Mesendoderm (in vitro differentiated cells): Measurements from ENCODE around the gene PROM1.

ENCODE experiments used
- DNase-seq: peaks from one replicate; pipeline ENCODE4 v3.0.0; 2013
- H2AK5ac ChIP-seq: 2 replicates; pipeline ENCODE4 v1.6.1; 2013; ENCODE audit warnings: low read length, inconsistent platforms
- H2BK120ac ChIP-seq: 2 replicates; pipeline ENCODE4 v1.6.1; 2013; ENCODE audit warnings: low read depth, mild to moderate bottlenecking, low read length, moderate library complexity, mixed read lengths
- H2BK15ac ChIP-seq: replicated peaks from 2 replicates; pipeline ENCODE4 v1.6.1; 2013; ENCODE audit warnings: low read depth, mild to moderate bottlenecking, moderate library complexity
- H2BK5ac ChIP-seq: 2 replicates; pipeline ENCODE4 v1.6.1; 2013; ENCODE audit warnings: low read length, inconsistent platforms
- H3K18ac ChIP-seq: 2 replicates; pipeline ENCODE4 v1.6.1; 2013; ENCODE audit warnings: mild to moderate bottlenecking, low read length, mixed read lengths
- H3K23ac ChIP-seq: one replicate; pipeline ENCODE4 v1.6.1; 2013; ENCODE audit warnings: low read length
- H3K27ac ChIP-seq: 2 replicates; pipeline ENCODE4 v1.5.1; 2013; ENCODE audit warnings: low read depth, mild to moderate bottlenecking, inconsistent platforms, low read length, moderate library complexity
- H3K27me3 ChIP-seq: 2 replicates; pipeline ENCODE4 v1.6.1; 2013; ENCODE audit warnings: low read length, control low read depth, mild to moderate bottlenecking, inconsistent platforms; ENCODE audit not compliant: insufficient read depth, poor library complexity
- H3K36me3 ChIP-seq: 2 replicates; pipeline ENCODE4 v1.6.1; 2013; ENCODE audit warnings: low read length, inconsistent platforms; ENCODE audit not compliant: control insufficient read depth, insufficient read depth
- H3K4ac ChIP-seq: one replicate; pipeline ENCODE4 v1.6.1; 2013; ENCODE audit warnings: low read depth, mild to moderate bottlenecking, low read length, moderate library complexity
- H3K4me1 ChIP-seq: 2 replicates; pipeline ENCODE4 v1.6.1; 2013; ENCODE audit warnings: low read depth, low read length, inconsistent platforms; ENCODE audit not compliant: control insufficient read depth
- H3K4me2 ChIP-seq: 2 replicates; pipeline ENCODE4 v1.6.1; 2013; ENCODE audit warnings: low read length
- H3K4me3 ChIP-seq: 2 replicates; pipeline ENCODE4 v1.5.1; 2013; ENCODE audit warnings: mild to moderate bottlenecking, low read length
- H3K56ac ChIP-seq: one replicate; pipeline ENCODE4 v1.6.1; 2013; ENCODE audit warnings: low read length
- H3K79me1 ChIP-seq: 2 replicates; pipeline ENCODE4 v1.6.1; 2013; ENCODE audit warnings: low read length, inconsistent platforms
- H3K79me2 ChIP-seq: 2 replicates; pipeline ENCODE4 v1.6.1; 2013; ENCODE audit warnings: mild to moderate bottlenecking, low read length; ENCODE audit not compliant: control insufficient read depth, insufficient read depth
- H3K9ac ChIP-seq: 2 replicates; pipeline ENCODE4 v1.6.1; 2013; ENCODE audit warnings: low read length, inconsistent platforms
- H4K5ac ChIP-seq: one replicate; pipeline ENCODE4 v1.6.1; 2013; ENCODE audit warnings: low read length
- H4K8ac ChIP-seq: one replicate; pipeline ENCODE4 v1.6.1; 2013; ENCODE audit warnings: low read depth, mild to moderate bottlenecking, control low read depth, low read length, moderate library complexity
- WGBS: extraction: QIAGEN DNeasy Blood & Tissue Kit; methylation state at CpG from one replicate; pipeline ENCODE4 v1.1.7; 2013; ENCODE audit warnings: low lambda C conversion rate, missing lambda C conversion rate; ENCODE audit not compliant: insufficient coverage; ENCODE audit errors: extremely low coverage; 5-methylcytosine and 5-hydroxymethylcytosine counted together

The PROM1 gene

DNA sequence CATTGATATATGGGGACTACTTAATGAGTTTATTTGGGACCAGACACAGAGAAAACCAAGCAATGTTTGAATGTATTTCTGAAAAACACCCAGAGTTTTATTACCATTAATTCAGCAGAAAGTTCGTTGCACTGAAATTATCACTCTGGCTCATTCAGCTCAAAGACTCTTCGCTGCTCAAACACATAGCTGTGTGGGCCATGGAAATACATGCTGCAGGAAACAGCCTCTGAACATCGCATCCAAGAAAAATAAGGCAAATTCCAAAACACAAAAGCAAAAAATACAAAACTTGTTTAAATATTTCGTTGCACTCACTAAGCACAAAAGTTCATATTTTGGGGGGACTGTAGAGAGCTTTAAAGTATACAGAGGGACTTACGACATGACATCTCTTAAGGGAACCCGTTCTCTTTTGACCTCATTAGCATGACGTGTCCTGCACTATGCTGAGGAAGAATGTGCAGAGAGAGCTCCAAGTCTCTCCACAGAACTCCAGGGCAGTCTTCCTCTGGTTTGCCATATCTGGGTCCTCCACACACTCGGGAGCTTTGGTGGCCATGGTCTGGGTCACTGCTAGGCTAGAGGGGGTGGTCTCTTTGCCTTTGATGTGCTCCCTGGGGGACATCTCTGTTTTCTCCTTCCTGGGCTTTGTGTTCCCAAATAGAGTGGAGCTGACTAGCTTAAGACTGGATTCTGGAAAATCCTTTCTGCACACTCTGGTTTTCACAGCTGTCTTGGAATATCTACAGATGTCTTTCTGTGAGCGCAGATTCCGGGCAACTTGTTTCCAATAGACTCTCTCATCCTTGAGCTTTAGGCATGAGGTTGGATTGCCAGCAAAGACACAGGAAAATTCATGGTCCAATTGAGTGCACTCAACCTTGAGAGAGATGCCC is 148.1 kb downstream of the PROM1 start:
- H3K27me3 ChIP-seq = no peaks in the 10 kb centered on the region
- H3K23ac ChIP-seq = no peak overlapping the region
- no peaks in the 10 kb centered on the region for H3K36me3 ChIP-seq
- H2BK120ac ChIP-seq = no peak overlapping the region
- H3K18ac ChIP-seq = no peak overlapping the region
- no peak overlapping the region for H3K9ac ChIP-seq
- no peaks in the 10 kb centered on the region for H3K4me1 ChIP-seq
- H3K79me2 ChIP-seq = no peaks in the 10 kb centered on the region
- no peak overlapping the region for H3K4me2 ChIP-seq
- H2BK5ac ChIP-seq = no peak overlapping the region
- no peak overlapping the region for H2AK5ac ChIP-seq
- WGBS = no CpG with 5 or more reads among the region's 10 CpGs
- no peak for DNase-seq
- no peak overlapping the region for H4K8ac ChIP-seq
- no peak overlapping the region for H3K4me3 ChIP-seq
- no peak overlapping the region for H3K4ac ChIP-seq
- no peak overlapping the region for H4K5ac ChIP-seq
- H3K56ac ChIP-seq = no peak overlapping the region
- H2BK15ac ChIP-seq = no peak overlapping the region
- H3K27ac ChIP-seq = no peak overlapping the region
- H3K79me1 ChIP-seq = no peaks in the 10 kb centered on the region

DNA sequence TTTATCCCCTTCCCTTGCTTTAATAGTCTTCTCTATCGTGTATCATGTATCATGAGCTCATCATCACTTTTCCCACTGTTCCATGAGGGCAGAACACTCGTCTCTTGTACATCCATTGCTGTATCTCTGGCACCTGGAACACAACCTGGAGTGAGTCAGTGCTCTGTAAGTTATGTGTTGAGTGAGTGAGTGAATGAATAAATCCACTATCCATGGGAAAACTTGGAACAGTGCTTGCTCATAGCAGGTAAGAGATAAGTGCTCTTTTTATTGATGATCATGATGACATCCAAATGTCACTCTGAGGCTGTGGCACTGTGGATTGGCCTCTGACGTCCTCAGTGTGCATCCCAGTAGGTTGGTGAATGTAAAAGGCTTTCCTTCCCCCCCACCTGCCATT is 149.6 kb downstream of the PROM1 start:
- H3K23ac ChIP-seq = no peak overlapping the region
- H2AK5ac ChIP-seq = no peak overlapping the region
- no CpG with 5 or more reads among the region's 3 CpGs for WGBS

GRCh38 chr4:15931451-15932210 is 152.2 kb downstream of the PROM1 start:
- H3K4ac ChIP-seq = no peak overlapping the region
- H3K79me1 ChIP-seq = no peaks in the 10 kb centered on the region
- no peak overlapping the region for H3K4me2 ChIP-seq
- DNase-seq = no peak
- H3K4me1 ChIP-seq = no peaks in the 10 kb centered on the region
- no peaks in the 10 kb centered on the region for H3K36me3 ChIP-seq
- no peak overlapping the region for H3K9ac ChIP-seq
- no peak overlapping the region for H3K56ac ChIP-seq
- no peak overlapping the region for H2AK5ac ChIP-seq
- H3K79me2 ChIP-seq = no peaks in the 10 kb centered on the region
- H3K27me3 ChIP-seq = no peaks in the 10 kb centered on the region
- H2BK5ac ChIP-seq = no peak overlapping the region
- no peak overlapping the region for H2BK120ac ChIP-seq
- H3K27ac ChIP-seq = no peak overlapping the region
- H3K18ac ChIP-seq = no peak overlapping the region
- H3K23ac ChIP-seq = no peak overlapping the region
- H4K8ac ChIP-seq = no peak overlapping the region
- H3K4me3 ChIP-seq = no peak overlapping the region
- H4K5ac ChIP-seq = no peak overlapping the region
- no CpG with 5 or more reads among the region's 5 CpGs for WGBS
- no peak overlapping the region for H2BK15ac ChIP-seq

More for the DNA sequence above, 149.6 kb downstream of the PROM1 start:
- H3K4me2 ChIP-seq = no peak overlapping the region
- no peaks in the 10 kb centered on the region for H3K27me3 ChIP-seq
- no peaks in the 10 kb centered on the region for H3K79me2 ChIP-seq
- no peak overlapping the region for H4K8ac ChIP-seq
- H2BK5ac ChIP-seq = no peak overlapping the region
- H3K27ac ChIP-seq = no peak overlapping the region
- no peaks in the 10 kb centered on the region for H3K4me1 ChIP-seq
- H3K4ac ChIP-seq = no peak overlapping the region
- no peak overlapping the region for H3K18ac ChIP-seq
- H4K5ac ChIP-seq = no peak overlapping the region
- H3K9ac ChIP-seq = no peak overlapping the region
- no peaks in the 10 kb centered on the region for H3K79me1 ChIP-seq
- no peak overlapping the region for H2BK15ac ChIP-seq
- no peak overlapping the region for H3K56ac ChIP-seq
- no peak for DNase-seq
- no peak overlapping the region for H3K4me3 ChIP-seq
- no peak overlapping the region for H2BK120ac ChIP-seq
- H3K36me3 ChIP-seq = no peaks in the 10 kb centered on the region

DNA sequence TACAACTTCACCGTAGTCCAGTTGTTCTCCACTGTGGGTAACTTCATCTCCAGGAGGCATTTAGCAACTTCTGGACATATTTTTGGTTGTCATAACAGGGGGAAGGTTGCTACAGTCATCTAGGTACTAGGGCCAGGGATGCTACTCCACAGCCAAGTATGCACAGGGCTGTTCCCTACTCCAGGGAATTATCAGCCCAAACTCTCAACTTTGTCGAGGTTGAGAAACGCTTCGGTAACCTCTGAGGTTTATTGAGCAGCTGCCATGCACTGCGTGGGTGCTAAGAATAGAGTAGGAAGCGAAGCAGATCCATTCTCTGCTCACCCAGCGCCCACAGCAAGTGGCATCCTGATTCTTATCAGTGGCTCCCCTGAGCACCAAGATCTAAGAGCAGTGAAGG is 153.5 kb downstream of the PROM1 start:
- Histone ChIP-seq H3K56ac (no peak overlapping the region), H2AK5ac (no peak overlapping the region), H4K5ac (no peak overlapping the region), H3K9ac (no peak overlapping the region), H4K8ac (no peak overlapping the region), H3K36me3 (no peaks in the 10 kb centered on the region), H2BK5ac (no peak overlapping the region), H3K4ac (no peak overlapping the region), H3K18ac (no peak overlapping the region), H3K27ac (no peak overlapping the region), H3K27me3 (no peaks in the 10 kb centered on the region), H3K23ac (no peak overlapping the region), H3K79me2 (no peaks in the 10 kb centered on the region), H3K79me1 (no peaks in the 10 kb centered on the region), H3K4me1 (no peaks in the 10 kb centered on the region), H3K4me2 (no peak overlapping the region), H2BK120ac (no peak overlapping the region), H3K4me3 (no peak overlapping the region), H2BK15ac (no peak overlapping the region)
- WGBS = no CpG with 5 or more reads among the region's 7 CpGs
- no peak for DNase-seq

- H3K27ac ChIP-seq = no peak overlapping the region
- H2BK5ac ChIP-seq = no peak overlapping the region
- no peak overlapping the region for H2AK5ac ChIP-seq
- H3K4me3 ChIP-seq = no peak overlapping the region
- H2BK120ac ChIP-seq = no peak overlapping the region
- H3K79me1 ChIP-seq = no peaks in the 10 kb centered on the region
- H3K9ac ChIP-seq = no peak overlapping the region
- H2BK15ac ChIP-seq = no peak overlapping the region
- H3K79me2 ChIP-seq = no peaks in the 10 kb centered on the region
- no peak overlapping the region for H3K4me2 ChIP-seq
- H3K4ac ChIP-seq = no peak overlapping the region
- no peak overlapping the region for H3K18ac ChIP-seq
- H3K4me1 ChIP-seq = no peaks in the 10 kb centered on the region
- H4K5ac ChIP-seq = no peak overlapping the region
- no peak for DNase-seq
- H3K36me3 ChIP-seq = no peaks in the 10 kb centered on the region
- WGBS = no CpG with 5 or more reads among the region's 3 CpGs
- H4K8ac ChIP-seq = no peak overlapping the region
- no peak overlapping the region for H3K23ac ChIP-seq
- H3K27me3 ChIP-seq = no peaks in the 10 kb centered on the region
- H3K56ac ChIP-seq = no peak overlapping the region
Measured at GRCh38 chr4:15929540-15929939, 154.3 kb downstream of the PROM1 start.
